WTC11 (cell line): Measurements from ENCODE around the gene TMEM135. TPM values are rescaled to one million over a fixed set of nuclear protein-coding genes. Genes with fewer than 3 reads are reported as not detected.

ENCODE experiments used
- ATAC-seq: fragments of 200-7000 bp; cut with Tn5 transposase; 2 replicates; pipeline ENCODE4 v1.10.0; 2021; ENCODE audit warnings: mild to moderate bottlenecking, moderate library complexity
- CTCF ChIA-PET: fragments of 300-600 bp; sonication (Branson Sonifier 250); formaldehyde crosslinking; loops from one replicate; lab custom pipeline; 2021; ENCODE audit warnings: antibody characterized with exemption; lab: Charles Lee
- POLR2A ChIA-PET: fragments of 350-600 bp; sonication (Branson Sonifier 250); formaldehyde crosslinking; loops from one replicate; lab custom pipeline; 2021; ENCODE audit warnings: antibody characterized with exemption; lab: Charles Lee
- DNase-seq: peaks from one replicate; pipeline ENCODE4 v3.0.0; 2021; ENCODE audit warnings: low spot score
- H3K27ac Mint-ChIP-seq: 2 replicates; pipeline ENCODE4 v1.8.0; 2021; ENCODE audit warnings: mixed read lengths
- H3K27me3 Mint-ChIP-seq: 2 replicates; pipeline ENCODE4 v1.8.0; 2021; ENCODE audit warnings: low read depth, mild to moderate bottlenecking, moderate library complexity, mixed read lengths
- H3K36me3 Mint-ChIP-seq: 2 replicates; pipeline ENCODE4 v1.8.0; 2021; ENCODE audit warnings: mixed read lengths
- H3K4me1 Mint-ChIP-seq: 2 replicates; pipeline ENCODE4 v1.8.0; 2022; ENCODE audit warnings: mixed read lengths
- H3K4me3 Mint-ChIP-seq: 2 replicates; pipeline ENCODE4 v1.8.0; 2021; ENCODE audit warnings: mild to moderate bottlenecking, moderate library complexity, mixed read lengths
- H3K9me3 Mint-ChIP-seq: 2 replicates; pipeline ENCODE4 v1.8.0; 2021; ENCODE audit warnings: mixed read lengths
- AFF4 ChIP-seq: sonication (generic); formaldehyde crosslinking; IDR thresholded peaks from 2 replicates; pipeline ENCODE4 v1.8.1; 2023; ENCODE audit warnings: mild to moderate bottlenecking, missing genetic modification reagents, borderline replicate concordance
- ATF6 ChIP-seq: sonication (generic); formaldehyde crosslinking; IDR thresholded peaks from 2 replicates; pipeline ENCODE4 v1.8.1; 2023; ENCODE audit warnings: mild to moderate bottlenecking, missing genetic modification reagents
- CREM ChIP-seq: sonication (generic); formaldehyde crosslinking; IDR thresholded peaks from 2 replicates; pipeline ENCODE4 v1.8.1; 2022; ENCODE audit warnings: mild to moderate bottlenecking, missing genetic modification reagents, moderate library complexity
- GTF2I ChIP-seq: fragments of 250-450 bp; sonication (Bioruptor Pico); conservative IDR thresholded peaks from 2 replicates; pipeline ENCODE4 v1.4.0; 2021; ENCODE audit warnings: mild to moderate bottlenecking
- JUN ChIP-seq: sonication (generic); formaldehyde crosslinking; IDR thresholded peaks from 2 replicates; pipeline ENCODE4 v1.8.0; 2023; ENCODE audit warnings: mild to moderate bottlenecking, missing genetic modification reagents
- RELA ChIP-seq: sonication (generic); formaldehyde crosslinking; IDR thresholded peaks from 2 replicates; pipeline ENCODE4 v1.8.1; 2022; ENCODE audit warnings: missing genetic modification reagents, mild to moderate bottlenecking, borderline replicate concordance
- ZBTB43 ChIP-seq: sonication (generic); formaldehyde crosslinking; IDR thresholded peaks from 2 replicates; pipeline ENCODE4 v1.8.1; 2023; ENCODE audit warnings: mild to moderate bottlenecking, missing genetic modification reagents
- ZNF396 ChIP-seq: fragments of 250-450 bp; sonication (Bioruptor Pico); IDR thresholded peaks from 2 replicates; pipeline ENCODE4 v1.8.0; 2021; ENCODE audit warnings: mild to moderate bottlenecking, moderate library complexity, borderline replicate concordance
- ZSCAN18 ChIP-seq: fragments of 250-450 bp; sonication (Bioruptor Pico); IDR thresholded peaks from 2 replicates; pipeline ENCODE4 v2.1.2; 2022; ENCODE audit warnings: mild to moderate bottlenecking, moderate library complexity
- total RNA-seq: library from RNA; stranded (reverse); gene quantifications from 3 replicates; pipeline ENCODE4 v1.2.3, GENCODE V29; 2021

TMEM135 gene
- total RNA-seq, 1 experiment from 2014 or later: 35.8 TPM

GRCh38 chr11:87347441-87347840 is 309.7 kb downstream of the TMEM135 start:
- Mint-ChIP-seq H3K9me3 (peaks cover 6% of the 10 kb centered on the region; the same call in 1 of the 2 replicates), H3K4me1 (peaks cover 5% of the 10 kb centered on the region), H3K36me3 (no peaks in the 10 kb centered on the region), H3K4me3 (no peak overlapping the region), H3K27ac (no peak overlapping the region), H3K27me3 (no peaks in the 10 kb centered on the region)
- no peak for DNase-seq
- CTCF ChIA-PET: no interaction called here
- POLR2A ChIA-PET: no interaction called here
- no peak for ATAC-seq
- TF ChIP-seq ATF6 (CRISPR knock-in tag): no peak
- TF ChIP-seq ZNF396 (CRISPR knock-in tag): no peak

- ATAC-seq: no peak
Observed at GRCh38 chr11:87347854-87348253, 310.1 kb downstream of the TMEM135 start.

GRCh38 chr11:87351676-87352075 is 313.9 kb downstream of the TMEM135 start:
- POLR2A ChIA-PET: no interaction called here
- CTCF ChIA-PET: interaction anchor here (0.7 to 4.2 kb wide), 5 partner anchors 36 to 412 kb away, joined by 3 to 75 read pairs (median 6); no protein-coding TSS in a partner anchor

More at GRCh38 chr11:87347854-87348253, 310.1 kb downstream of the TMEM135 start:
- no peaks in the 10 kb centered on the region for H3K36me3 Mint-ChIP-seq
- TF ChIP-seq CREM (CRISPR knock-in tag): no peak
- no peak for TF ChIP-seq ZNF396 (CRISPR knock-in tag)
- TF ChIP-seq JUN: no peak
- no peak for TF ChIP-seq GTF2I (CRISPR knock-in tag)
- no peak for TF ChIP-seq RELA (CRISPR knock-in tag)
- TF ChIP-seq, all 79 proteins: peak for 0
- Mint-ChIP-seq H3K4me3 (no peak overlapping the region), H3K9me3 (peaks cover 6% of the 10 kb centered on the region; the same call in 1 of the 2 replicates), H3K4me1 (peaks cover 7% of the 10 kb centered on the region), H3K27ac (no peak overlapping the region), H3K27me3 (no peaks in the 10 kb centered on the region)
- ChIA-PET CTCF (no interaction called here), POLR2A (no interaction called here)
- DNase-seq: no peak

More at GRCh38 chr11:87351676-87352075, 313.9 kb downstream of the TMEM135 start:
- TF ChIP-seq AFF4 (CRISPR knock-in tag): no peak
- no peak for TF ChIP-seq ZSCAN18 (CRISPR knock-in tag)
- TF ChIP-seq ZBTB43: no peak
- Mint-ChIP-seq H3K27me3 (no peaks in the 10 kb centered on the region), H3K27ac (no peak overlapping the region), H3K4me3 (no peak overlapping the region), H3K4me1 (peaks cover 4% of the 10 kb centered on the region), H3K9me3 (no peaks in the 10 kb centered on the region), H3K36me3 (no peaks in the 10 kb centered on the region)
- no peak for DNase-seq
- no peak for ATAC-seq
